ENCODE results near the gene FBXW8.
A peak's percentile ranks its signal among the peaks of the same experiment; 100 is the strongest.

GRCh38 chr12:117025481-117026151 lies 114.9 kb downstream of the FBXW8 start:
- peak; percentile 76 for TF ChIP-seq CTCF (IDR thresholded peaks at IDR 0.05)
- TF ChIP-seq EZH2 (IDR thresholded peaks at IDR 0.05; ENCODE audit: borderline replicate concordance, insufficient read depth, low read depth, low read length, poor library complexity, severe bottlenecking), result no peak
